Epithelial cell of esophagus (primary cell): ENCODE results near the gene CCDC97.

Experiments used
- DNase-seq: peaks from one replicate; pipeline ENCODE4 v3.0.0; 2010; ENCODE audit warnings: low read depth
- H3K4me3 ChIP-seq: 2 replicates; pipeline ENCODE4 v1.5.1; 2011; ENCODE audit warnings: mild to moderate bottlenecking, low read length, control low read depth
- TF ChIP-seq, protein P1 (sequence below): IDR thresholded peaks from 2 replicates; pipeline ENCODE4 v1.5.1; 2011; ENCODE audit warnings: low read depth, mild to moderate bottlenecking, low read length, control low read depth, inconsistent platforms; ENCODE audit not compliant: insufficient read depth; ENCODE audit errors: missing control alignments

Gene CCDC97

GRCh38 chr19:41310033-41310831 lies at the start of gene CCDC97:
Gene CCDC97, plus strand, starts transcription at chr19:41310172. Its CDS starts 139 bp downstream, at chr19:41310311.
- peak; percentile 86 for DNase-seq
- TF ChIP-seq, protein P1, sequence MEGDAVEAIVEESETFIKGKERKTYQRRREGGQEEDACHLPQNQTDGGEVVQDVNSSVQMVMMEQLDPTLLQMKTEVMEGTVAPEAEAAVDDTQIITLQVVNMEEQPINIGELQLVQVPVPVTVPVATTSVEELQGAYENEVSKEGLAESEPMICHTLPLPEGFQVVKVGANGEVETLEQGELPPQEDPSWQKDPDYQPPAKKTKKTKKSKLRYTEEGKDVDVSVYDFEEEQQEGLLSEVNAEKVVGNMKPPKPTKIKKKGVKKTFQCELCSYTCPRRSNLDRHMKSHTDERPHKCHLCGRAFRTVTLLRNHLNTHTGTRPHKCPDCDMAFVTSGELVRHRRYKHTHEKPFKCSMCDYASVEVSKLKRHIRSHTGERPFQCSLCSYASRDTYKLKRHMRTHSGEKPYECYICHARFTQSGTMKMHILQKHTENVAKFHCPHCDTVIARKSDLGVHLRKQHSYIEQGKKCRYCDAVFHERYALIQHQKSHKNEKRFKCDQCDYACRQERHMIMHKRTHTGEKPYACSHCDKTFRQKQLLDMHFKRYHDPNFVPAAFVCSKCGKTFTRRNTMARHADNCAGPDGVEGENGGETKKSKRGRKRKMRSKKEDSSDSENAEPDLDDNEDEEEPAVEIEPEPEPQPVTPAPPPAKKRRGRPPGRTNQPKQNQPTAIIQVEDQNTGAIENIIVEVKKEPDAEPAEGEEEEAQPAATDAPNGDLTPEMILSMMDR = no peak
- peak within 1 kb of the TSS; percentile 99 for H3K4me3 ChIP-seq

GRCh38 chr19:41261474-41262190 lies 48.3 kb upstream of the CCDC97 start:
- no peak for DNase-seq
- H3K4me3 ChIP-seq = peak overlapping the region; percentile 95
- TF ChIP-seq, protein P1 = no peak

- TF ChIP-seq, protein P1 = no peak
- DNase-seq = peak; percentile 79
- H3K4me3 ChIP-seq = peak overlapping the region; percentile 95
Measured at GRCh38 chr19:41263042-41263849, 46.7 kb upstream of the CCDC97 start.

GRCh38 chr19:41263850-41264580 lies 46.0 kb upstream of the CCDC97 start, which contains the start of gene HNRNPUL1:
Gene HNRNPUL1, plus strand, starts transcription at chr19:41264372. Its CDS starts 132 bp downstream, at chr19:41264504.
- DNase-seq = peak; percentile 100
- TF ChIP-seq, protein P1 = peak; percentile 12
- H3K4me3 ChIP-seq = peak within 1 kb of the TSS; percentile 95

DNA sequence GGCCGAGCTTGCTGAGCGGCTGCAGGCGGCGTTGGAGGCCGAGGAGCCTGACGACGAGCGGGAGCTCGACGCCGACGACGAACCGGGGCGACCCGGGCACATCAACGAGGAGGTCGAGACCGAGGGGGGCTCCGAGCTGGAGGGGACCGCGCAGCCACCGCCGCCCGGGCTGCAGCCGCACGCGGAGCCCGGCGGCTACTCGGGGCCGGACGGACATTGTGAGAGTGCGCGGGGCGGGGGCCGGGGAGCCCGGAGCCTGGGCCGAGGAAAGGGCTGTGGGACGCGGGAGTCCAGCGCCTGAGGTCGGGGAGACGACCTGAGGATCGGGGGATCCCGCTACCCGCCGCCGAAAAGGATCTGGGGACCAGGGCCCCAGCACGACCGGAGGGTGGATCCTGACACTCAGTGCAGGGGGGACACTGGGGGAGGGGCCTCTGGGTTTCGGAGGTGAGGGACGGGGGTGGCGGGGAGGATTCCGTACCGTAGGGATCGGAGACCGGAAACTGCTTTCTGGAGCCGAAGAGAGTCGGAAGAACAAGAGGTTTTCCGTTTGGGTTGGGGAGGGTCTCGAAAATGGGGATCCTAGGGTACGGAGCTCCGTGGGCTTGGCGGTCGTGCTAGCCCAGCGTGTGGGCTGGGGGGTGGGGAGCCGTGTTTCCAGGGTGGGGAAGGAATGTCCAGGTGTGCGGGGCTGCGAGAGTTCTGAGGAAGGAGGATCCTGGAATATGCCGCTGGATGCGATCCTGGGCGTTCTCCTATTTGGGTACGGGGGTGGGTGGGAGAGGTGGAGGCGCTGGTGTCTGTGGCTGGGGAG lies 45.2 kb upstream of the CCDC97 start:
- peak overlapping the region; percentile 78 for H3K4me3 ChIP-seq
- TF ChIP-seq, protein P1 = no peak
- DNase-seq = peak; percentile 35
